Measurements from ENCODE around the gene ADAMTS2. TPM values are rescaled to one million over a fixed set of nuclear protein-coding genes. Genes with fewer than 3 reads are reported as not detected.

ADAMTS2 gene
- total RNA-seq, 1 experiment from 2014 or later, result not detected

- no peak for DNase-seq
- no peaks in the 10 kb centered on the region for H3K79me2 ChIP-seq (ENCODE audit: low read length)
- H3K27ac ChIP-seq (ENCODE audit: low read length), result no peak overlapping the region
- H3K9ac ChIP-seq (ENCODE audit: low read length), result no peak overlapping the region
- H3K27me3 ChIP-seq (ENCODE audit: low read length), result no peaks in the 10 kb centered on the region
- no peaks in the 10 kb centered on the region for H4K20me1 ChIP-seq (ENCODE audit: insufficient read depth, low read depth, low read length)
- H3K4me1 ChIP-seq (ENCODE audit: low read length), result no peaks in the 10 kb centered on the region
- no peak overlapping the region for H3K4me2 ChIP-seq (ENCODE audit: low read depth, low read length, poor library complexity, severe bottlenecking)
- H3K4me3 ChIP-seq (ENCODE audit: low read length), result no peak overlapping the region
- H2AFZ ChIP-seq (ENCODE audit: low read length), result no peak overlapping the region
- no peaks in the 10 kb centered on the region for H3K9me3 ChIP-seq (ENCODE audit: low read length)
- H3K36me3 ChIP-seq (ENCODE audit: insufficient read depth, low read length), result no peaks in the 10 kb centered on the region
- H3K9me2 ChIP-seq (replicated peaks; ENCODE audit: insufficient read depth, low read length), result no peaks in the 10 kb centered on the region
Measured at GRCh38 chr5:179186801-179187200, 158.5 kb downstream of the ADAMTS2 start.

DNA sequence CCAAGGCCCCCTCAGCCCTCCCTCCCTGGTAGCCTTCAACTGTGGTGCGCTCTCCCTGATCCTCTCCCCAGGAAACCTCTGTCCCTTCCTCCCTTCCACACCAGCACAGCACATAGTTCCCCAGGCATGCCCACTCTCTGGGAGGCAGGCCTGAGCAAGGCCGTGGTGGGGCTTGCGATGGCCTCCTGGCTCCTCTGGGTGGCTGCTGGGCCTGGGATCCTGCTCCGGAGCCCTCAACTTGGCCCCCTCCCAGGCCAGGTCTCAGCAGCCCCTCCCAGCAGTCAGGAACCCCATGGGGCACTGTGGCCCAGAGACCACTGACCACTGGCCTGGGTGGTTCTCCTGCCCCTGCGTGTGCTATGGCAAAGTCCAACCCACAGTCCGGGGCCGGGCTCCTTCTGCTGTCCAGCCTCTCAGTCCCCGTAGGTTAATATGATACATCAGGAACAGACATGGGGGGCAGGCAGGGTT, 159.3 kb downstream of the ADAMTS2 start:
- no peak overlapping the region for H3K27ac ChIP-seq (ENCODE audit: low read length)
- no peak for DNase-seq

DNA sequence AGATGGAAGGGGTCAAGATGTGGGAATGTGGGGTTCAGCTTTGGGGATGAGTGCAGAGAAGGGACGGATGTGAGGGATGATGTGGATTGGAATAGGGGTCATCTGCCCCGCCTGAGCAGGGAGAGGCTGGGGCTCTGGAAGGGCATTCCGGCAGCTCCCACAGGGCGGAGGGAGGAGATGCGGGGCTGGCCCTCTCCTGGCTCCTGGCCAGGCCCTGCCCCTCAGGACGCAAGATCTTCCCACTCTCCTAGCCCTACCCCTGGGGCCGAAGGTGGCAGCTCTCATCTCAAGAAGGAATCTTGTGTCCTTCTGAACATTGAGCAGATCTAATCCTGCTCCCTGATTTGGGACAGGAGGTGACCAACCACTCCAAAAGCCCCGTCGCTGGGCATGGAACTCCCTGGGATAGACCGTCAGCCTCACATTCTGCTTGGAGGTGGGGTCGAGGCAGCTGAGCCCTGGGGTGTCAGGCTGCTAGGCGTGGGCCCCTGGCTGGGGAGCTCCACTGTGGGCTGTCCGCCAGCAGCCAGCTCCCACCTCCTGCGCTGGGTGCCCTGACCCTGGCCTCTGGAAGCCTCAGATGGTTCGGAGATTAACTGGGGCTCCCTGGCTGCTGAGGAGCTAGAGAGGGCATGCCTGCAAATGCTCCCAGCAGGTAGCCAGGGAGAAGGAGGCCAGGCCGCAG, 159.9 kb downstream of the ADAMTS2 start:
- H3K9me2 ChIP-seq (replicated peaks; ENCODE audit: insufficient read depth, low read length), result no peaks in the 10 kb centered on the region
- no peaks in the 10 kb centered on the region for H3K27me3 ChIP-seq (ENCODE audit: low read length)
- H3K4me1 ChIP-seq (ENCODE audit: low read length), result no peaks in the 10 kb centered on the region
- no peak overlapping the region for H3K27ac ChIP-seq (ENCODE audit: low read length)
- no peaks in the 10 kb centered on the region for H3K79me2 ChIP-seq (ENCODE audit: low read length)
- no peaks in the 10 kb centered on the region for H3K36me3 ChIP-seq (ENCODE audit: insufficient read depth, low read length)
- H3K9me3 ChIP-seq (ENCODE audit: low read length), result no peaks in the 10 kb centered on the region
- H3K4me3 ChIP-seq (ENCODE audit: low read length), result no peak overlapping the region
- no peak overlapping the region for H2AFZ ChIP-seq (ENCODE audit: low read length)
- H3K9ac ChIP-seq (ENCODE audit: low read length), result no peak overlapping the region
- no peaks in the 10 kb centered on the region for H4K20me1 ChIP-seq (ENCODE audit: insufficient read depth, low read depth, low read length)
- no peak for DNase-seq
- no peak overlapping the region for H3K4me2 ChIP-seq (ENCODE audit: low read depth, low read length, poor library complexity, severe bottlenecking)

More for the DNA sequence above, 159.3 kb downstream of the ADAMTS2 start:
- Histone ChIP-seq H3K4me1 (ENCODE audit: low read length) (no peaks in the 10 kb centered on the region), H3K9me3 (ENCODE audit: low read length) (no peaks in the 10 kb centered on the region), H3K79me2 (ENCODE audit: low read length) (no peaks in the 10 kb centered on the region), H3K4me3 (ENCODE audit: low read length) (no peak overlapping the region), H3K4me2 (ENCODE audit: low read depth, low read length, poor library complexity, severe bottlenecking) (no peak overlapping the region), H4K20me1 (ENCODE audit: insufficient read depth, low read depth, low read length) (no peaks in the 10 kb centered on the region), H2AFZ (ENCODE audit: low read length) (no peak overlapping the region), H3K9ac (ENCODE audit: low read length) (no peak overlapping the region), H3K9me2 (replicated peaks; ENCODE audit: insufficient read depth, low read length) (no peaks in the 10 kb centered on the region), H3K36me3 (ENCODE audit: insufficient read depth, low read length) (no peaks in the 10 kb centered on the region), H3K27me3 (ENCODE audit: low read length) (no peaks in the 10 kb centered on the region)

- Histone ChIP-seq H3K9me2 (replicated peaks; ENCODE audit: insufficient read depth, low read length) (no peaks in the 10 kb centered on the region), H3K9ac (ENCODE audit: low read length) (no peak overlapping the region), H3K27ac (ENCODE audit: low read length) (no peak overlapping the region), H3K27me3 (ENCODE audit: low read length) (no peaks in the 10 kb centered on the region), H2AFZ (ENCODE audit: low read length) (no peak overlapping the region), H3K4me3 (ENCODE audit: low read length) (no peak overlapping the region), H3K4me1 (ENCODE audit: low read length) (no peaks in the 10 kb centered on the region), H3K79me2 (ENCODE audit: low read length) (no peaks in the 10 kb centered on the region), H3K9me3 (ENCODE audit: low read length) (no peaks in the 10 kb centered on the region), H4K20me1 (ENCODE audit: insufficient read depth, low read depth, low read length) (no peaks in the 10 kb centered on the region), H3K36me3 (ENCODE audit: insufficient read depth, low read length) (no peaks in the 10 kb centered on the region), H3K4me2 (ENCODE audit: low read depth, low read length, poor library complexity, severe bottlenecking) (no peak overlapping the region)
- DNase-seq, result no peak
Measured at GRCh38 chr5:179184521-179185050, 160.7 kb downstream of the ADAMTS2 start.

GRCh38 chr5:179183481-179183880, 161.8 kb downstream of the ADAMTS2 start:
- H3K9me2 ChIP-seq (replicated peaks; ENCODE audit: insufficient read depth, low read length), result no peaks in the 10 kb centered on the region

DNA sequence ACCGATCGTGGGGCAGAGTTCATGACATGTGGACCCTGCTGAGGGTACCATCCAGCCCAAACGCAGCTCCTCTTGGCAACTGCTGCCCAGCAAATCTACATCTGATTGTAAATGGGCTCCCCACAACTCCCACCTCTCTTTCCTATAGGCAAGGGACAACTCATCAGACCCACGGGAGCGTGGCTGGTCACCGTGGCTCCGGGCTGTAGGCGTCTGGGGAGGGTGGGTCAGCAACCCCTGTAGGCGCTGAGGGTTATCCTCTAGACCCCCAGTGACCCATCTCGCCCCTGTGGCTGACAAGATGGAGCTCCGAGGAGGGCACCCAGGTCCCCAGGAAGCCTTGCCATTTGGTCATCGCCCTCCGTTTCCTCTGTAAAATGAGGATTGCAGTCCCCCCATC, 162.7 kb downstream of the ADAMTS2 start:
- Histone ChIP-seq H3K79me2 (ENCODE audit: low read length) (no peaks in the 10 kb centered on the region), H3K27me3 (ENCODE audit: low read length) (no peaks in the 10 kb centered on the region), H3K4me3 (ENCODE audit: low read length) (no peak overlapping the region), H3K9me2 (replicated peaks; ENCODE audit: insufficient read depth, low read length) (no peaks in the 10 kb centered on the region), H4K20me1 (ENCODE audit: insufficient read depth, low read depth, low read length) (no peaks in the 10 kb centered on the region), H3K4me2 (ENCODE audit: low read depth, low read length, poor library complexity, severe bottlenecking) (no peak overlapping the region), H3K36me3 (ENCODE audit: insufficient read depth, low read length) (no peaks in the 10 kb centered on the region), H3K4me1 (ENCODE audit: low read length) (no peaks in the 10 kb centered on the region), H3K27ac (ENCODE audit: low read length) (no peak overlapping the region), H3K9me3 (ENCODE audit: low read length) (no peaks in the 10 kb centered on the region), H2AFZ (ENCODE audit: low read length) (no peak overlapping the region), H3K9ac (ENCODE audit: low read length) (no peak overlapping the region)
- DNase-seq, result no peak

More at GRCh38 chr5:179183481-179183880, 161.8 kb downstream of the ADAMTS2 start:
- Histone ChIP-seq H3K9ac (ENCODE audit: low read length) (no peak overlapping the region), H3K36me3 (ENCODE audit: insufficient read depth, low read length) (no peaks in the 10 kb centered on the region), H3K4me1 (ENCODE audit: low read length) (no peaks in the 10 kb centered on the region), H3K27me3 (ENCODE audit: low read length) (no peaks in the 10 kb centered on the region), H3K4me3 (ENCODE audit: low read length) (no peak overlapping the region), H3K9me3 (ENCODE audit: low read length) (no peaks in the 10 kb centered on the region), H3K79me2 (ENCODE audit: low read length) (no peaks in the 10 kb centered on the region), H3K4me2 (ENCODE audit: low read depth, low read length, poor library complexity, severe bottlenecking) (no peak overlapping the region), H2AFZ (ENCODE audit: low read length) (no peak overlapping the region), H4K20me1 (ENCODE audit: insufficient read depth, low read depth, low read length) (no peaks in the 10 kb centered on the region), H3K27ac (ENCODE audit: low read length) (no peak overlapping the region)
- no peak for DNase-seq

DNA sequence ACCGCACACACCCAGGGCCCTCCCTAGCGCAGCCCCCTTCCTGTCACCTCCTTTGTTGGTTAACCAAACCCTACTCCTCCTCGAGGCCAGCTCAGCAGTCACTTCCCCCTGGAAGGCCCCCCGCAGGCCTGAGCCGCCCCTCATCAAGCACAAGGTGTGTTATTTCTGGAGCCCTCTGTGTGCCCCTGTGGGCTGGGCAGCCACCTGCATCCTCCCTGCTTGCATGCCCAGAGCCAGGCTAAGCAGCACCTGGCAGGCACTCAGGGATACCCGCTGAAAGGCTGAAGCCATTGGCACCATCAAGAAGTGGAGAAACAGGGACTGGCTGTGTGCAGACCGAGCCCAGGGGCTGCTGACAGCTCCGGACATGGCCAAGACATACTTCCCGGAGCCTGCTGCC, 163.3 kb downstream of the ADAMTS2 start:
- H3K27me3 ChIP-seq (ENCODE audit: low read length), result no peaks in the 10 kb centered on the region

DNA sequence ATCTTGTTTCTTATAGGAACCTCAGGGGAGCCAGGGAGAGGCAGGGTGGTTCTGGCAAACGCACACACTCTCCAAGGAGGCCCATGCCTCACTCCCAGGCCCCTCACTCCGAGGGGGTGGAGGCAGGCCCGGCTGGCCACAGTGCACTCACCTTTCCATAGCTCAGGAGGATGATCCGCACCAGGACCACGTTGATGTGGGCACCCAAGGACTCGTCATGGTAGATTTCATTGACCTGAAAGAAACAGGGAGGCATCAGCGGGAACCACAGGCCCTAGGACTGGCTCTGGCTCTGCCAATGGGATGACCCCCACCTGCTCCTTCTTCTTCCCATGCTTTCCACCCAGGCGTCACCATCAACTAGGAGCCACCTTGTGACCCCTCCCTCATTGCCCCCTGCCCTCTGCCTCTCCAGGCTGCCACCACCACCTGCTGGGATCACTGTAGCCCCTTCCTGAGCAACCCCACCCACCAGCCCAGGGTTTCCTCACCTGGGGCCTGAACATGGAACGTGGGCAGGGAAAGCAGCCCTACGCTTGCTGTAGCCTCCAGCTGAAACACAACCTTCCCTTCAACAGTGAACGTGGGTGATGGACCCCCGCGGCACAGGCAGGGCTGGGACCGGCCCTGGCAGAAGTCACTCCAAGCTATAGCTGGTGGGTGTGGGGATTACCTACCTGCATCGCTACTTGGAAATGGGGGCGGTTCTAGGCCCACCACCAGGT, 164.2 kb downstream of the ADAMTS2 start:
- H2AFZ ChIP-seq (ENCODE audit: low read length), result no peak overlapping the region

More for the DNA sequence above, 163.3 kb downstream of the ADAMTS2 start:
- no peak overlapping the region for H3K4me3 ChIP-seq (ENCODE audit: low read length)
- H3K9me2 ChIP-seq (replicated peaks; ENCODE audit: insufficient read depth, low read length), result no peaks in the 10 kb centered on the region
- H3K27ac ChIP-seq (ENCODE audit: low read length), result no peak overlapping the region
- H2AFZ ChIP-seq (ENCODE audit: low read length), result no peak overlapping the region
- H3K4me2 ChIP-seq (ENCODE audit: low read depth, low read length, poor library complexity, severe bottlenecking), result no peak overlapping the region
- H3K4me1 ChIP-seq (ENCODE audit: low read length), result no peaks in the 10 kb centered on the region
- H3K9me3 ChIP-seq (ENCODE audit: low read length), result no peaks in the 10 kb centered on the region
- DNase-seq, result no peak
- H3K36me3 ChIP-seq (ENCODE audit: insufficient read depth, low read length), result no peaks in the 10 kb centered on the region
- H4K20me1 ChIP-seq (ENCODE audit: insufficient read depth, low read depth, low read length), result no peaks in the 10 kb centered on the region
- H3K79me2 ChIP-seq (ENCODE audit: low read length), result no peaks in the 10 kb centered on the region
- no peak overlapping the region for H3K9ac ChIP-seq (ENCODE audit: low read length)

More for the DNA sequence above, 164.2 kb downstream of the ADAMTS2 start:
- no peak overlapping the region for H3K9ac ChIP-seq (ENCODE audit: low read length)
- DNase-seq, result no peak
- no peaks in the 10 kb centered on the region for H3K9me3 ChIP-seq (ENCODE audit: low read length)
- no peak overlapping the region for H3K4me3 ChIP-seq (ENCODE audit: low read length)
- H3K27ac ChIP-seq (ENCODE audit: low read length), result no peak overlapping the region
- H4K20me1 ChIP-seq (ENCODE audit: insufficient read depth, low read depth, low read length), result no peaks in the 10 kb centered on the region
- H3K4me1 ChIP-seq (ENCODE audit: low read length), result no peaks in the 10 kb centered on the region
- no peaks in the 10 kb centered on the region for H3K36me3 ChIP-seq (ENCODE audit: insufficient read depth, low read length)
- H3K4me2 ChIP-seq (ENCODE audit: low read depth, low read length, poor library complexity, severe bottlenecking), result no peak overlapping the region
- H3K27me3 ChIP-seq (ENCODE audit: low read length), result no peaks in the 10 kb centered on the region
- H3K79me2 ChIP-seq (ENCODE audit: low read length), result no peaks in the 10 kb centered on the region
- H3K9me2 ChIP-seq (replicated peaks; ENCODE audit: insufficient read depth, low read length), result no peaks in the 10 kb centered on the region
